ENCODE results near the gene OSTC. TPM values are rescaled to one million over a fixed set of nuclear protein-coding genes. Genes with fewer than 3 reads are reported as not detected.

OSTC gene
- total and polyA plus RNA-seq, 2 of the 13 experiments (the other 11 are each of a cell fraction or from before 2014, with no cell fraction given) = 208 to 380 TPM

DNA sequence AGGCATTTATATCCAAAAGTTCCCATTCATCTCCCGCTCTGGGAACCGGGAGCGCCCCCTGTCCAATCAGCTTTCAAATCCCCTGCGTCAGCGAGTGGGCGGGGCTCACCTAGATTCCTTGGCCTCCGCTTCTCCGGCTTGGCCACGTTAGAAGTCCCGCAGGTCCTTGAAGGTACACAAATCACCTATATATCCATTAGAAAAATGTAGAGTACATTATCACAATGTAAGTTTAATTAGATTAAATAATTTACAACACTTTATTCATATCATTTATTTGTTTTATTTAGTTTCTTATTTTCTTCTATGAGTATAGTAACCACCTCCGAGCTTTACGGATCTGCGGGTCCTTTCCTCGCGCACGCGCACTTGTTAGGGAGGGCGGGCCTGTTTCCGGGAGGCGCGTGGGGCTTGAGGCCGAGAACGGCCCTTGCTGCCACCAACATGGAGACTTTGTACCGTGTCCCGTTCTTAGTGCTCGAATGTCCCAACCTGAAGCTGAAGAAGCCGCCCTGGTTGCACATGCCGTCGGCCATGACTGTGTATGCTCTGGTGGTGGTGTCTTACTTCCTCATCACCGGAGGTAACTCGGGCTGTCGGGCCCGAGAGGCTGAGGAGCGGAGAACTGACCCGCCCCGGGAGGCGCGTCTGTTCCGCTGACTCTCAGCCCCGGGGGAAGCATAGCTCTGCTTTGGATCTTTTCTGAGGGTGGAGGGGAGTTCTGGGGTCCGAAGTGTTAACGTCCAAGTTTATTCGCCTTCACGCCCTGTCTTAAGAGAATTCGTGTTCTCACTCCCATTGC lies at the start of gene OSTC (continued):
- TF ChIP-seq HNRNPK (IDR thresholded peaks at IDR 0.05; ENCODE audit: low read depth, low read length, poor library complexity, severe bottlenecking) (no peak), EEA1 (CRISPR knock-in tag; IDR thresholded peaks at IDR 0.05; ENCODE audit: borderline replicate concordance) (no peak), ZNF460 (CRISPR knock-in tag; IDR thresholded peaks at IDR 0.05; ENCODE audit: borderline replicate concordance) (no peak), CC2D1A (CRISPR knock-in tag; IDR thresholded peaks at IDR 0.05) (no peak), SKI (IDR thresholded peaks at IDR 0.05; ENCODE audit: partially characterized antibody) (no peak), ATF7 (IDR thresholded peaks at IDR 0.05) (no peak), ATF7 (CRISPR knock-in tag; IDR thresholded peaks at IDR 0.05) (no peak), YY1 (IDR thresholded peaks at IDR 0.05; ENCODE audit: insufficient read depth, insufficient replicate concordance, low read depth, low read length) (peak; percentile 78), ZNF484 (CRISPR knock-in tag; IDR thresholded peaks at IDR 0.05; ENCODE audit: borderline replicate concordance, low read depth) (no peak), ZNF616 (CRISPR knock-in tag; IDR thresholded peaks at IDR 0.05; ENCODE audit: low read depth) (0 out of 2 replicates have a peak, but pooled peaks have one; percentile 63), EP300 (IDR thresholded peaks at IDR 0.05; ENCODE audit: low read depth in 2 of 2, low read length in 2 of 2) (peak in 1 of 2 experiments; percentile 100; a peak in 1 of 4 replicates), EP300 (CRISPR knock-in tag; IDR thresholded peaks at IDR 0.05; ENCODE audit: borderline replicate concordance) (no peak), HIVEP1 (CRISPR knock-in tag; IDR thresholded peaks at IDR 0.05) (peak; percentile 48; the same call in 1 of the 2 replicates), ZNF781 (CRISPR knock-in tag; IDR thresholded peaks at IDR 0.05; ENCODE audit: borderline replicate concordance, not compliant biosample characterization) (no peak), ZBTB3 (CRISPR knock-in tag; IDR thresholded peaks at IDR 0.05; ENCODE audit: borderline replicate concordance, low read depth) (no peak), ZNF557 (CRISPR knock-in tag; IDR thresholded peaks at IDR 0.05) (peak; percentile 87; the same call in 1 of the 2 replicates)
- TF ChIP-seq, protein P1, sequence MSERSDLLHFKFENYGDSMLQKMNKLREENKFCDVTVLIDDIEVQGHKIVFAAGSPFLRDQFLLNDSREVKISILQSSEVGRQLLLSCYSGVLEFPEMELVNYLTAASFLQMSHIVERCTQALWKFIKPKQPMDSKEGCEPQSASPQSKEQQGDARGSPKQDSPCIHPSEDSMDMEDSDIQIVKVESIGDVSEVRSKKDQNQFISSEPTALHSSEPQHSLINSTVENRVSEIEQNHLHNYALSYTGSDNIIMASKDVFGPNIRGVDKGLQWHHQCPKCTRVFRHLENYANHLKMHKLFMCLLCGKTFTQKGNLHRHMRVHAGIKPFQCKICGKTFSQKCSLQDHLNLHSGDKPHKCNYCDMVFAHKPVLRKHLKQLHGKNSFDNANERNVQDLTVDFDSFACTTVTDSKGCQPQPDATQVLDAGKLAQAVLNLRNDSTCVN (CRISPR knock-in tag; IDR thresholded peaks at IDR 0.05; ENCODE audit: borderline replicate concordance) = no peak
- TF ChIP-seq, protein P2, sequence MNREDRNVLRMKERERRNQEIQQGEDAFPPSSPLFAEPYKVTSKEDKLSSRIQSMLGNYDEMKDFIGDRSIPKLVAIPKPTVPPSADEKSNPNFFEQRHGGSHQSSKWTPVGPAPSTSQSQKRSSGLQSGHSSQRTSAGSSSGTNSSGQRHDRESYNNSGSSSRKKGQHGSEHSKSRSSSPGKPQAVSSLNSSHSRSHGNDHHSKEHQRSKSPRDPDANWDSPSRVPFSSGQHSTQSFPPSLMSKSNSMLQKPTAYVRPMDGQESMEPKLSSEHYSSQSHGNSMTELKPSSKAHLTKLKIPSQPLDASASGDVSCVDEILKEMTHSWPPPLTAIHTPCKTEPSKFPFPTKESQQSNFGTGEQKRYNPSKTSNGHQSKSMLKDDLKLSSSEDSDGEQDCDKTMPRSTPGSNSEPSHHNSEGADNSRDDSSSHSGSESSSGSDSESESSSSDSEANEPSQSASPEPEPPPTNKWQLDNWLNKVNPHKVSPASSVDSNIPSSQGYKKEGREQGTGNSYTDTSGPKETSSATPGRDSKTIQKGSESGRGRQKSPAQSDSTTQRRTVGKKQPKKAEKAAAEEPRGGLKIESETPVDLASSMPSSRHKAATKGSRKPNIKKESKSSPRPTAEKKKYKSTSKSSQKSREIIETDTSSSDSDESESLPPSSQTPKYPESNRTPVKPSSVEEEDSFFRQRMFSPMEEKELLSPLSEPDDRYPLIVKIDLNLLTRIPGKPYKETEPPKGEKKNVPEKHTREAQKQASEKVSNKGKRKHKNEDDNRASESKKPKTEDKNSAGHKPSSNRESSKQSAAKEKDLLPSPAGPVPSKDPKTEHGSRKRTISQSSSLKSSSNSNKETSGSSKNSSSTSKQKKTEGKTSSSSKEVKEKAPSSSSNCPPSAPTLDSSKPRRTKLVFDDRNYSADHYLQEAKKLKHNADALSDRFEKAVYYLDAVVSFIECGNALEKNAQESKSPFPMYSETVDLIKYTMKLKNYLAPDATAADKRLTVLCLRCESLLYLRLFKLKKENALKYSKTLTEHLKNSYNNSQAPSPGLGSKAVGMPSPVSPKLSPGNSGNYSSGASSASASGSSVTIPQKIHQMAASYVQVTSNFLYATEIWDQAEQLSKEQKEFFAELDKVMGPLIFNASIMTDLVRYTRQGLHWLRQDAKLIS (CRISPR knock-in tag; IDR thresholded peaks at IDR 0.05) = no peak; the same call in 1 of the 2 replicates
- TF ChIP-seq, protein P3, sequence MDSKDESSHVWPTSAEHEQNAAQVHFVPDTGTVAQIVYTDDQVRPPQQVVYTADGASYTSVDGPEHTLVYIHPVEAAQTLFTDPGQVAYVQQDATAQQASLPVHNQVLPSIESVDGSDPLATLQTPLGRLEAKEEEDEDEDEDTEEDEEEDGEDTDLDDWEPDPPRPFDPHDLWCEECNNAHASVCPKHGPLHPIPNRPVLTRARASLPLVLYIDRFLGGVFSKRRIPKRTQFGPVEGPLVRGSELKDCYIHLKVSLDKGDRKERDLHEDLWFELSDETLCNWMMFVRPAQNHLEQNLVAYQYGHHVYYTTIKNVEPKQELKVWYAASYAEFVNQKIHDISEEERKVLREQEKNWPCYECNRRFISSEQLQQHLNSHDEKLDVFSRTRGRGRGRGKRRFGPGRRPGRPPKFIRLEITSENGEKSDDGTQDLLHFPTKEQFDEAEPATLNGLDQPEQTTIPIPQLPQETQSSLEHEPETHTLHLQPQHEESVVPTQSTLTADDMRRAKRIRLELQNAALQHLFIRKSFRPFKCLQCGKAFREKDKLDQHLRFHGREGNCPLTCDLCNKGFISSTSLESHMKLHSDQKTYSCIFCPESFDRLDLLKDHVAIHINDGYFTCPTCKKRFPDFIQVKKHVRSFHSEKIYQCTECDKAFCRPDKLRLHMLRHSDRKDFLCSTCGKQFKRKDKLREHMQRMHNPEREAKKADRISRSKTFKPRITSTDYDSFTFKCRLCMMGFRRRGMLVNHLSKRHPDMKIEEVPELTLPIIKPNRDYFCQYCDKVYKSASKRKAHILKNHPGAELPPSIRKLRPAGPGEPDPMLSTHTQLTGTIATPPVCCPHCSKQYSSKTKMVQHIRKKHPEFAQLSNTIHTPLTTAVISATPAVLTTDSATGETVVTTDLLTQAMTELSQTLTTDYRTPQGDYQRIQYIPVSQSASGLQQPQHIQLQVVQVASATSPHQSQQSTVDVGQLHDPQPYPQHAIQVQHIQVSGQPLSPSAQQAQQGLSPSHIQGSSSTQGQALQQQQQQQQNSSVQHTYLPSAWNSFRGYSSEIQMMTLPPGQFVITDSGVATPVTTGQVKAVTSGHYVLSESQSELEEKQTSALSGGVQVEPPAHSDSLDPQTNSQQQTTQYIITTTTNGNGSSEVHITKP (CRISPR knock-in tag; IDR thresholded peaks at IDR 0.05; ENCODE audit: low read depth) = peak; percentile 12; the same call in 1 of the 2 replicates

All from HepG2 (cell line).